ENCODE results near the gene SRP72. TPM values are rescaled to one million over a fixed set of nuclear protein-coding genes. Genes with fewer than 3 reads are reported as not detected.
"Not testable (repeated sequence)": the region's sequence is repeated elsewhere in the genome, so short reads cannot be mapped to it uniquely, and the experiment has no call there.

The SRP72 gene
- total and polyA plus RNA-seq, 2 donors from 2014 or later, result 23.1 to 90.8 TPM

DNA sequence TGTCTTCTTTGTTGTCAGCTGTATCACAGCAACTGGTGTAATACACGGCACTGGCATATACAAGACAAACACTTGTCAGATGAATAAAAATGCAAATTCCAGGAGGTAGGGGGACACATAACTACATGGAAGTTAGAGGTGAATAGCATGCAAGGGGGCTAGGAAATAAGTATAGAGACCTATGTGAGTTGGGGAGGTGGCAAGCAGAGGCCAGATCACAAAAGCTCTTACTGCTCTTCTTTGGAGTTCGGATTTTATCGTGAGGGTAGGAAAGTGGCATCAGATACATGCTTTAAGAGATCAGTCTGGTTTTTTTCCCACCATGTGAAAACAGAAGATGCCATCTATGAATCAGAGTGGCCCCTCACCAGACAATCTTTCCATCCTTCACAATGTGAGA is 2.8 kb upstream of the SRP72 start:
- Histone ChIP-seq H3K27ac (ENCODE audit: low read depth in 2 of 2, low read length in 2 of 2) (no peak overlapping the region), H3K4me1 (ENCODE audit: control insufficient read depth in 2 of 3, insufficient read depth in 2 of 3, low read depth in 1 of 3, low read length in 3 of 3) (peaks cover 4 to 21% (median 8%) of the 10 kb centered on the region in 3 donors), H3K27me3 (ENCODE audit: control insufficient read depth, insufficient read depth, low read length) (no peaks in the 10 kb centered on the region), H3K4me3 (ENCODE audit: low read length in 3 of 3) (no peak overlapping the region), H3K9ac (ENCODE audit: low read length in 3 of 3) (no peak overlapping the region), H3K36me3 (ENCODE audit: control insufficient read depth in 2 of 3, insufficient read depth in 3 of 3, low read length in 3 of 3) (peaks cover 2 to 12% (median 7%) of the 10 kb centered on the region in 3 donors), H3K9me3 (ENCODE audit: control insufficient read depth in 2 of 3, insufficient read depth in 1 of 3, low read length in 3 of 3) (no peaks in the 10 kb centered on the region)
- DNase-seq (no peak), FAIRE-seq (no peak)
- no peak for TF ChIP-seq CTCF (IDR thresholded peaks at IDR 0.05; ENCODE audit: borderline replicate concordance, extremely low read depth, insufficient read depth)
- intact Hi-C loops (cut with DNase I), result no loop called here

- TF ChIP-seq CTCF (IDR thresholded peaks at IDR 0.05; ENCODE audit: borderline replicate concordance, extremely low read depth, insufficient read depth), result no peak
- no peak overlapping the region for H3K9ac ChIP-seq (ENCODE audit: low read length in 3 of 3)
- intact Hi-C loops (cut with DNase I), result no loop called here
- peaks cover 4 to 21% (median 8%) of the 10 kb centered on the region in 3 donors for H3K4me1 ChIP-seq (ENCODE audit: control insufficient read depth in 2 of 3, insufficient read depth in 2 of 3, low read depth in 1 of 3, low read length in 3 of 3)
- FAIRE-seq (no peak), DNase-seq (no peak)
- H3K36me3 ChIP-seq (ENCODE audit: control insufficient read depth in 2 of 3, insufficient read depth in 3 of 3, low read length in 3 of 3), result peaks cover 0 to 8% (median 7%) of the 10 kb centered on the region in 3 donors
- H3K9me3 ChIP-seq (ENCODE audit: control insufficient read depth in 2 of 3, insufficient read depth in 1 of 3, low read length in 3 of 3), result no peaks in the 10 kb centered on the region
- H3K27ac ChIP-seq (ENCODE audit: low read depth in 2 of 2, low read length in 2 of 2), result no peak overlapping the region
- peak overlapping the region in 2 of 3 donors; percentile 25 to 82 for H3K4me3 ChIP-seq (ENCODE audit: low read length in 3 of 3)
- H3K27me3 ChIP-seq (ENCODE audit: control insufficient read depth, insufficient read depth, low read length), result no peaks in the 10 kb centered on the region
Measured at GRCh38 chr4:56465599-56466295, 1.7 kb upstream of the SRP72 start.

DNA sequence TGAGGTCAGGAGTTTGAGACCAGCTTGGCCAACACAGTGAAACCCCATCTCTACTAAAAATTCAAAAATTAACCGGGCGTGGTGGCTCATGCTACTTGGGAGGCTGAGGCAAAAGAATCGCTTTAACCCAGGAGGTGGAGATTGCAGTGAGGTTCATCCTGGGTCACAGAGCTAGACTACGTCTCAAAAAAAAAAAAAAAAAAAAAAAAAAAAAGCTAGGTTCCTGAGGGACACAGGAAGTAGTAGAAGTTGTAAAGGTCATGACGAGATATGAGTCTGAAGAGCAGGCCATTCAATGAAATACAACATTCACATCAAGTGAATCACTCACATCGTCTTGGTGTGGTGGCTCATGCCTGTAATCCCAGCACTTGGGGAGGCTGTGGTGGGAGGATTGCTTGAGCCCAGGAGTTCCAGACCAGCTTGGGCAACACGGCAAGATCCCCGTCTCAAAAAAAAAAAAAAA is 1.1 kb upstream of the SRP72 start:
- H3K27me3 ChIP-seq (ENCODE audit: control insufficient read depth, insufficient read depth, low read length); H3K27ac ChIP-seq (ENCODE audit: low read depth in 2 of 2, low read length in 2 of 2); H3K9me3 ChIP-seq (ENCODE audit: control insufficient read depth in 2 of 3, insufficient read depth in 1 of 3, low read length in 3 of 3); FAIRE-seq; H3K36me3 ChIP-seq (ENCODE audit: control insufficient read depth in 2 of 3, insufficient read depth in 3 of 3, low read length in 3 of 3); intact Hi-C loops (cut with DNase I): not testable (repeated sequence)
- peak in 2 of 5 donors; percentile 2 to 13 for DNase-seq
- H3K4me3 ChIP-seq (ENCODE audit: low read length in 3 of 3), result peak overlapping the region; percentile 82 to 100 (median 100)
- peak overlapping the region; percentile 80 to 99 (median 90) for H3K9ac ChIP-seq (ENCODE audit: low read length in 3 of 3)
- H3K4me1 ChIP-seq (ENCODE audit: control insufficient read depth in 2 of 3, insufficient read depth in 2 of 3, low read depth in 1 of 3, low read length in 3 of 3), result peaks cover 4 to 21% (median 8%) of the 10 kb centered on the region in 3 donors

DNA sequence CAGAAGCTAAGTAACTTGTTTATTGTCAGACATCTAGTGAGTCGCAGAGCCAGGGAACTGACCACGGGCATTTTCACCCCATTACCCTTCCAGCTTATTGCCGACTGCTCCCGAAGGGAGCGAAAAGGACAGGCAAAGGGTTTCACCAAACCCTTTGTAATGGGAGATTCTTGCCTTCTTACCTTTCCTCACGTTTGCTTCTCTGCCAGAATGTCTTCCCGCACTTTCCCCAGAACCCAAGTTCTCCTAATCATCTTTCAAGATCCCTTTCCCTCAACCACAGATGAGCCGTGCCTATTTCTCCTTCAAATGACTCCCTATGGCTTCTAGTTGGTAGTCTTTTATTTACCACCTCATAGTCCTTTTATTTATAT is 520 bp upstream of the SRP72 start:
- H3K27ac ChIP-seq (ENCODE audit: low read depth in 2 of 2, low read length in 2 of 2), result peak overlapping the region; percentile 81 to 82

More for the DNA sequence above, 520 bp upstream of the SRP72 start:
- Histone ChIP-seq H3K9ac (ENCODE audit: low read length in 3 of 3) (peak overlapping the region; percentile 80 to 99 (median 90)), H3K36me3 (ENCODE audit: control insufficient read depth in 2 of 3, insufficient read depth in 3 of 3, low read length in 3 of 3) (peaks cover 0 to 10% (median 3%) of the 10 kb centered on the region in 3 donors), H3K4me3 (ENCODE audit: low read length in 3 of 3) (peak overlapping the region; percentile 82 to 100 (median 100)), H3K9me3 (ENCODE audit: control insufficient read depth in 2 of 3, insufficient read depth in 1 of 3, low read length in 3 of 3) (no peaks in the 10 kb centered on the region), H3K4me1 (ENCODE audit: control insufficient read depth in 2 of 3, insufficient read depth in 2 of 3, low read depth in 1 of 3, low read length in 3 of 3) (peaks cover 4 to 21% (median 8%) of the 10 kb centered on the region in 3 donors), H3K27me3 (ENCODE audit: control insufficient read depth, insufficient read depth, low read length) (no peaks in the 10 kb centered on the region)
- FAIRE-seq, result no peak
- intact Hi-C loops (cut with DNase I), result no loop called here
- peak in 1 of 5 donors; percentile 27 for DNase-seq
- no peak for TF ChIP-seq CTCF (IDR thresholded peaks at IDR 0.05; ENCODE audit: borderline replicate concordance, extremely low read depth, insufficient read depth)
